CD4-positive, alpha-beta T cell treated with Interleukin-1 beta for 1 hour (primary cell): ENCODE measurements around the gene TSR1.

Experiments used
- DNase-seq, 2 donors: peaks; one replicate each; pipeline ENCODE4 v3.0.0-alpha.2; 2020 to 2022

Gene TSR1

GRCh38 chr17:2336215-2336851 lies at the start of gene TSR1:
Gene TSR1, minus strand, starts transcription at chr17:2336457. Its CDS starts 30 bp downstream, at chr17:2336427.
- peak; percentile 84 to 85 for DNase-seq

GRCh38 chr17:2385240-2386210 lies 49.3 kb upstream of the TSR1 start:
- no peak for DNase-seq

GRCh38 chr17:2384439-2385127 lies 48.3 kb upstream of the TSR1 start:
- DNase-seq: no peak

GRCh38 chr17:2383628-2384167 lies 47.4 kb upstream of the TSR1 start:
- no peak for DNase-seq

GRCh38 chr17:2380950-2381649 lies 44.8 kb upstream of the TSR1 start:
- DNase-seq: no peak

GRCh38 chr17:2380226-2380922 lies 44.1 kb upstream of the TSR1 start:
- no peak for DNase-seq

GRCh38 chr17:2379489-2380225 lies 43.4 kb upstream of the TSR1 start:
- DNase-seq: no peak

GRCh38 chr17:2378905-2379304 lies 42.6 kb upstream of the TSR1 start:
- no peak for DNase-seq

GRCh38 chr17:2377659-2378058 lies 41.4 kb upstream of the TSR1 start:
- no peak for DNase-seq

GRCh38 chr17:2376107-2376506 lies 39.9 kb upstream of the TSR1 start:
- no peak for DNase-seq

- no peak for DNase-seq
These were observed 39.1 kb upstream of the TSR1 start for GRCh38 chr17:2375406-2375805.

GRCh38 chr17:2374549-2375285 lies 38.5 kb upstream of the TSR1 start:
- DNase-seq: no peak

GRCh38 chr17:2373179-2373578 lies 36.9 kb upstream of the TSR1 start:
- no peak for DNase-seq

- DNase-seq: no peak
These were observed 36.4 kb upstream of the TSR1 start for GRCh38 chr17:2372681-2373080.

GRCh38 chr17:2372180-2372579 lies 35.9 kb upstream of the TSR1 start:
- no peak for DNase-seq

- DNase-seq: no peak
These were observed 35.2 kb upstream of the TSR1 start for GRCh38 chr17:2371183-2372130.

- no peak for DNase-seq
These were observed 33.9 kb upstream of the TSR1 start for GRCh38 chr17:2370211-2370589.

- no peak for DNase-seq
These were observed 33.4 kb upstream of the TSR1 start for GRCh38 chr17:2369551-2370210.

- DNase-seq: no peak
These were observed 32.8 kb upstream of the TSR1 start for GRCh38 chr17:2369039-2369438.
